ENCODE results near the gene INO80.

The INO80 gene

DNA sequence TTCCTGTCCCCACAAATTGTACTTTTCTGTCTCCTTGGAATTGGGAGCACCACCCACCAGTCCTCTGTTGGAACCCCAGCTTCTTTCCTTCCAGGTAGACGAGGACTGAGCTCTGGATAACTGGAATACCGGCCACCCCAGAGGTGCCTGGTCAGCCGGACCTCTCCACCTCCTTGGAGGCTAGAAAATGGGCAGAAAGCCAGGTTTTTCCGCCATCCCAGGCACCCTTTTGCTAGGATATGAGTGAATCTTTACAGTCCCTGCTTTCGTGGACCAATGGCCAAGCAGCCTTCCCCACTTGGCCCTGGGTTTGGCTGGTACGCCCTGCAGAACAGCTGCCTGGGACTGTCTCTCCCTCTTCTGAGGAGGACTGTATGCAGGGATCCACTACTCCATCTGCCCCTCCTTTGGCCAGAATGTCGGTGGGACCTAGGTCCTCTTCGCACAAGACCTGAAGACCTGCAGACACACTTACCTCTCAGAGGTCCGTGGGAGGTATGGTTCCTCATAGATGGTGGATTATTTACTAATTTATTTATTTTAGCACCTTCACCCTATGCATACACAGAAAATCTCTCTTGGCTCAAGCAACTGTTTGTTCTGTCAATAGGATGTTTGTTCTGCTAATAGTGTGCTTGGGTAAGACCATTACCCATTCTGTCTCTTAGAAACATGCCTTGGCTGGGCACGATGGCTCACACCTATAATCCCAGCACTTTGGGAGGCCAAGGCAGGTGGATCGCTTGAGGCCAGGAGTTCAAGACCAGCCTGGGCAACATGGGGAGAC is 171.4 kb downstream of the INO80 start:
- Histone ChIP-seq H3K36me3 (ENCODE audit: control insufficient read depth, insufficient read depth, low read length) (no peaks in the 10 kb centered on the region), H3K27ac (ENCODE audit: insufficient read depth, low read length, poor library complexity, severe bottlenecking) (no peak overlapping the region), H3K9me3 (ENCODE audit: control insufficient read depth, low read length) (no peaks in the 10 kb centered on the region), H3K27me3 (replicated peaks; ENCODE audit: control insufficient read depth, insufficient read depth, low read length, poor library complexity, severe bottlenecking) (no peaks in the 10 kb centered on the region), H3K4me3 (ENCODE audit: insufficient read depth, low read depth, low read length, poor library complexity, severe bottlenecking) (no peak overlapping the region), H3K4me1 (ENCODE audit: control insufficient read depth, insufficient read depth, low read length, poor library complexity, severe bottlenecking) (peaks cover 20% of the 10 kb centered on the region)
- no peak for DNase-seq

DNA sequence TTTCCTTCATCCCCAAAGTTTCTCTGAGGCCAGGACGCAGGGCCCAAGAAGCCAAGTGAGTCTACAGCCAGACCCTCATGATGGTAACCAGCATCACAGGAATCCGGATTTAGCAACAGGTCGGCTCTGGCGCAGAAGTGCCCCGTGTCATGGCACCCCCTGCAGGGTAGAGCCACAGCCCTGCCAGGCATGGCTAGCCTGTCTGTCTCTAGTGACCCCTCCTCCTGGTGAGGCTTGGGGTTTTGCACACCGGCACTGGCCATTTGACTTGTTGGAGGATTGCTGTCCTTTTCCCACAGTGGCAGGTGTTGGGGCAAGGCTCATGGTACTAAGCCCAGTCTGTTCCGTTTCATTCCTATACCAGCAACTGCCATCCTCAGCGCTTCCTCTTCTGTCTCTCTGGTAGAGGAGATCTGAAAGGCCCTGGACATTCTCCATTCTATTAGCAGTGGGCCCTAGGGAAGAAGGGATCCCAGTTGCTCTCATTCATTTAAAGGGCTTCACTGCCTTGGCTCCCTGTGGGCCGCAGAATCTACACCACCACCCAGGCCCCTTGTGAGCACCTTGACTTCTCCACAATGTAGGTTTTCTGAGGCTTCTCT is 172.2 kb downstream of the INO80 start:
- Histone ChIP-seq H3K4me3 (ENCODE audit: insufficient read depth, low read depth, low read length, poor library complexity, severe bottlenecking) (no peak overlapping the region), H3K27me3 (replicated peaks; ENCODE audit: control insufficient read depth, insufficient read depth, low read length, poor library complexity, severe bottlenecking) (no peaks in the 10 kb centered on the region), H3K36me3 (ENCODE audit: control insufficient read depth, insufficient read depth, low read length) (no peaks in the 10 kb centered on the region), H3K9me3 (ENCODE audit: control insufficient read depth, low read length) (no peaks in the 10 kb centered on the region), H3K4me1 (ENCODE audit: control insufficient read depth, insufficient read depth, low read length, poor library complexity, severe bottlenecking) (peaks cover 20% of the 10 kb centered on the region), H3K27ac (ENCODE audit: insufficient read depth, low read length, poor library complexity, severe bottlenecking) (no peak overlapping the region)
- DNase-seq, result no peak

DNA sequence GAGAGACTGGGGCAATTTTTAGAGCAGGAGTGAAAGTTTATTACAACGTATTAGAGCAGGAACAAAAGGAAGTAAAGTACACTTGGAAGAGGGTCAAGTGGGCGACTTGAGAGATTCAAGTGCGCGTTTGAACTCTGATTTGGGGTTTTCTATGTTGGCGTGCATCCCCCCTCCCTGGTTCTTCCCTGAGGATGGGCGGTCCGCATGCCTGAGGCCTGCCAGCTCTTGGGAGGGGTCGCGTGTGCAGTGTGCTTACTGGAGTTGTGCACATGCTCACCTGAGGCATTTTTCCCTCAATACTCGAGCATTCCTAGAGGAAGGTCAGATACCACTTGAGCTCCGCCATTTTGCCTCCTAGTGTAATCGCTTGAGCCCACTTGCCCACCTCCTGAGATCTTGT is 173.2 kb downstream of the INO80 start:
- H3K27ac ChIP-seq (ENCODE audit: insufficient read depth, low read length, poor library complexity, severe bottlenecking), result no peak overlapping the region
- H3K27me3 ChIP-seq (replicated peaks; ENCODE audit: control insufficient read depth, insufficient read depth, low read length, poor library complexity, severe bottlenecking), result no peaks in the 10 kb centered on the region
- H3K9me3 ChIP-seq (ENCODE audit: control insufficient read depth, low read length), result no peaks in the 10 kb centered on the region
- no peak for DNase-seq
- H3K4me3 ChIP-seq (ENCODE audit: insufficient read depth, low read depth, low read length, poor library complexity, severe bottlenecking), result no peak overlapping the region
- H3K36me3 ChIP-seq (ENCODE audit: control insufficient read depth, insufficient read depth, low read length), result no peaks in the 10 kb centered on the region
- peaks cover 20% of the 10 kb centered on the region for H3K4me1 ChIP-seq (ENCODE audit: control insufficient read depth, insufficient read depth, low read length, poor library complexity, severe bottlenecking)

DNA sequence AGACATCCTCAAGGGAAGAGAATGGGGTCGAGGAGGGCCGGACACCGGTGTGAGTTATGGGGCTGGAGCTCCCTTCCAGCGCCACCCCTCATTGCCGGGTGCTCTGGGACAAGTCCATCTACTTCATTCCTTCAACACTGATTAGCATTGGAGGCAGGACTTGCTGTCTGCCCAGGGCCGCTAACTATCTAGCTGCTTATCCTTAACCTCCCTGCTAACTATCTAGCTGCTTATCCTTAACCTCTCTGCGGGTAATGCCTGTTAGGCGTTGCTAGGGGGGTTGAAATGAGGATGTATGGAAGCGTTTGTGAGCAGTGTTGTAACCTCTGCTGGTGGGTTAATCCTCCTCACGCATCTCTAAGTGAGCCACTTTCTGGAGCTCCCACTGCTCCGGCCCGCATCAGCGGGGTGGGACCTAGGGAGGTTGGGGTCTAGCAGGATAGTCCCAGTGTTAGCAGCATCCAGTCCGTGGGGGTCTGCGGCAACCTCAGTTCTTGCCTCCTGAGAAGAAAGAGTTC is 173.7 kb downstream of the INO80 start:
- H3K27me3 ChIP-seq (replicated peaks; ENCODE audit: control insufficient read depth, insufficient read depth, low read length, poor library complexity, severe bottlenecking), result no peaks in the 10 kb centered on the region
- H3K36me3 ChIP-seq (ENCODE audit: control insufficient read depth, insufficient read depth, low read length), result no peaks in the 10 kb centered on the region
- H3K4me1 ChIP-seq (ENCODE audit: control insufficient read depth, insufficient read depth, low read length, poor library complexity, severe bottlenecking), result peaks cover 20% of the 10 kb centered on the region
- peak overlapping the region; percentile 51 for H3K4me3 ChIP-seq (ENCODE audit: insufficient read depth, low read depth, low read length, poor library complexity, severe bottlenecking)
- DNase-seq, result no peak
- H3K9me3 ChIP-seq (ENCODE audit: control insufficient read depth, low read length), result no peaks in the 10 kb centered on the region
- H3K27ac ChIP-seq (ENCODE audit: insufficient read depth, low read length, poor library complexity, severe bottlenecking), result peak overlapping the region; percentile 32

DNA sequence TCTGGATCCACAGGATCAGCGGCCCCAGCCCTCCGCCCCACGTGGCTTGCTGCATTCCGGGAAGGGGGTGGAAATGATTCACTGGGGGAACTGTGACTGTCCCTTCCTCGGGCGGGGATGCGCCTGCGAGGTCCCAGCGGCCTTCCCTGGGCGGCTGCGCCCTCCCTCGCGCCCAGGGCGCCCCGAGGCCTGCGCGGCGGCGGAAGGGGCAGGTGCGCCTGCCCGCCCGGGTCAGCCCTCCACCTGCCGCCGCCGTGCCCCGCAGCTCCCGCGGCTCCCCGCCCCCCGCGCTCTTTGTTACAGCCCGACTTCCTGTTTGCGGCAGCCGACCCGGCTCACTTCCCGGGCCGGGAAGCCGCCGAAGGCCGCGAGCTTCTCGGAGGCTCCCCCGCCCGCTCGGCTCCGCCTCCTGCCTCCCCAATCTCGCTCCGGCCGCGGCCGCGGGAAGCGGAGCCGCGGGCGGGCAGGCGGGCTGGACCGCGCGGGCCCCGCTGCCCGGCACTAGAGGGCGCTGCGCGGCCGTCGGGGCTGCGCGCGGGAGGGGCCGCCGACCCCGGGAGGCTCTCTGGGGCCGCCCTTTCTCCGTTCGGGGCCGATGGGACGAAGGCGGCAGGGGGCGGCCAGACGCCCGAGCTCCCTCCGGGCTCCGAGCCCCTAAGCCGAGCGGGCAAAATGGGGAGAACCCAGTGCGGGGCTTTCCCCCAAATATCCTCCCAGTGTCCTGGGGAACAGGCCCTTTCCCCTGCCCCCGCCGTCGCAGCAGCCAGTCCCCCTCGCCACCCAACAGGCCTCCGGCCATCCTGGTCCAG is 174.3 kb downstream of the INO80 start:
- H3K4me3 ChIP-seq (ENCODE audit: insufficient read depth, low read depth, low read length, poor library complexity, severe bottlenecking), result peak overlapping the region; percentile 51

DNA sequence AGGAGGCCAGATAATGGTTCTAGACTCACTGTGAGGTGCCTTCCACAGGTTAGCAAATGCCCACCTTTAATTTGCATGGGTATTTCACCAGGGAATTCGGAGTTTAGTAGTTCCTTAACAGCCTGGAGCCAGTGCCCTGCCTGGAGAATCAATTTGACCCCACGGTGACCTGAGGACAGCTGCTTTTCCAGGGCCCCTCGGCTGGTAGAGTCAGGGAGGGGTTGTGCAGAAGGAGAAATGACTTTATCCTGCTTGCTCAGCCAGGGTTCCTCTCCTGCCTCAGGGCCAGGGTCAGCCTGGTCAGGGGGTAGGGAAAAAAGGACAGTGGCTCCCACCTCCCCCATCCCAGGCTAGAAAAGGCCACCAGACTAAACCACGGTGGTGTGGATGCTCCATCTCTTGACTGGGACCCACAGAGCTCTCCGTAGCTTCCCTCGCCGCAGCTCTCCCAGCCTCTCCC is 175.0 kb downstream of the INO80 start:
- Histone ChIP-seq H3K27ac (ENCODE audit: insufficient read depth, low read length, poor library complexity, severe bottlenecking) (peak overlapping the region; percentile 6), H3K9me3 (ENCODE audit: control insufficient read depth, low read length) (no peaks in the 10 kb centered on the region), H3K4me3 (ENCODE audit: insufficient read depth, low read depth, low read length, poor library complexity, severe bottlenecking) (no peak overlapping the region), H3K27me3 (replicated peaks; ENCODE audit: control insufficient read depth, insufficient read depth, low read length, poor library complexity, severe bottlenecking) (no peaks in the 10 kb centered on the region), H3K4me1 (ENCODE audit: control insufficient read depth, insufficient read depth, low read length, poor library complexity, severe bottlenecking) (peaks cover 20% of the 10 kb centered on the region), H3K36me3 (ENCODE audit: control insufficient read depth, insufficient read depth, low read length) (no peaks in the 10 kb centered on the region)
- DNase-seq, result no peak

More for the DNA sequence above, 174.3 kb downstream of the INO80 start:
- Histone ChIP-seq H3K36me3 (ENCODE audit: control insufficient read depth, insufficient read depth, low read length) (no peaks in the 10 kb centered on the region), H3K9me3 (ENCODE audit: control insufficient read depth, low read length) (no peaks in the 10 kb centered on the region), H3K27ac (ENCODE audit: insufficient read depth, low read length, poor library complexity, severe bottlenecking) (peak overlapping the region; percentile 32), H3K4me1 (ENCODE audit: control insufficient read depth, insufficient read depth, low read length, poor library complexity, severe bottlenecking) (peaks cover 20% of the 10 kb centered on the region), H3K27me3 (replicated peaks; ENCODE audit: control insufficient read depth, insufficient read depth, low read length, poor library complexity, severe bottlenecking) (no peaks in the 10 kb centered on the region)
- peak; percentile 52 to 63 (median 53) for DNase-seq

DNA sequence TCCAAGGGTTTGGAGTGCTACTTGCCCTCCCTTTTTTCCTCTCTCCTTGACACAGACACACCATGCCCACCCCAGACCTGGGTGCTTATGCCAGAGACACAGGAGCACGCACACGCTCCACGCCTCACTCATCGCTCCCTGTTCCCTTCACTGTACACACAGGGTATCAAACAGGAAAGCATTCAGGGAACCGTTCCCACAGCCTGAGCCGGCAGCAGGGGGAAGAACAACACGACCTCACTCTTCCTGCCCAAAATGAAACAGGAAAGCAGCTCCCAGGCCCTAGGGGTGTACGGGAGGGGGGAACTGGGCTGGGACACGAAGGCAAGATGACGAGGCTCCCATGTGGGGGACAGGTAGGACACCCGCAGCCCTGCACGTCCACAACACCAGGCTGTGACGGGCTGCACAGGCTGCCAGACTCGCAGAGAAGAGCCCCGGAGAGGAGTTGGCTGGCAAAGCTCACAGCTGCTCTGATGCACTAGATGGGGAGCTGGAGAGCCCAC is 175.7 kb downstream of the INO80 start:
- no peaks in the 10 kb centered on the region for H3K9me3 ChIP-seq (ENCODE audit: control insufficient read depth, low read length)
- no peaks in the 10 kb centered on the region for H3K36me3 ChIP-seq (ENCODE audit: control insufficient read depth, insufficient read depth, low read length)
- H3K4me1 ChIP-seq (ENCODE audit: control insufficient read depth, insufficient read depth, low read length, poor library complexity, severe bottlenecking), result peaks cover 20% of the 10 kb centered on the region
- H3K27me3 ChIP-seq (replicated peaks; ENCODE audit: control insufficient read depth, insufficient read depth, low read length, poor library complexity, severe bottlenecking), result no peaks in the 10 kb centered on the region
- peak overlapping the region; percentile 4 for H3K27ac ChIP-seq (ENCODE audit: insufficient read depth, low read length, poor library complexity, severe bottlenecking)
- no peak for DNase-seq
- H3K4me3 ChIP-seq (ENCODE audit: insufficient read depth, low read depth, low read length, poor library complexity, severe bottlenecking), result no peak overlapping the region

DNA sequence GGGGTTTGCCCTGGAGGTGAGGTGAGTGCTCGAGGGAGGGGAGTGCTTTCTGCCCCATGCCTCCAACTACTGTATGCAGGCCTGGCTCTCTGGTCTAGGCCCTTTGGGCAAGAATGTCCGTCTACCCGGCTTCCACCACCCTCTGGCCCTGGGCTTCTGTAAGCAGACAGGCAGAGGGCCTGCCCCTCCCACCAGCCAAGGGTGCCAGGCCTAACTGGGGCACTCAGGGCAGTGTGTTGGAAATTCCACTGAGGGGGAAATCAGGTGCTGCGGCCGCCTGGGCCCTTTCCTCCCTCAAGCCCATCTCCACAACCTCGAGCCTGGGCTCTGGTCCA is 177.6 kb downstream of the INO80 start:
- H3K4me3 ChIP-seq (ENCODE audit: insufficient read depth, low read depth, low read length, poor library complexity, severe bottlenecking), result no peak overlapping the region
- no peaks in the 10 kb centered on the region for H3K36me3 ChIP-seq (ENCODE audit: control insufficient read depth, insufficient read depth, low read length)
- peaks cover 17% of the 10 kb centered on the region for H3K4me1 ChIP-seq (ENCODE audit: control insufficient read depth, insufficient read depth, low read length, poor library complexity, severe bottlenecking)
- no peaks in the 10 kb centered on the region for H3K9me3 ChIP-seq (ENCODE audit: control insufficient read depth, low read length)
- H3K27ac ChIP-seq (ENCODE audit: insufficient read depth, low read length, poor library complexity, severe bottlenecking), result no peak overlapping the region
- H3K27me3 ChIP-seq (replicated peaks; ENCODE audit: control insufficient read depth, insufficient read depth, low read length, poor library complexity, severe bottlenecking), result no peaks in the 10 kb centered on the region
- no peak for DNase-seq

DNA sequence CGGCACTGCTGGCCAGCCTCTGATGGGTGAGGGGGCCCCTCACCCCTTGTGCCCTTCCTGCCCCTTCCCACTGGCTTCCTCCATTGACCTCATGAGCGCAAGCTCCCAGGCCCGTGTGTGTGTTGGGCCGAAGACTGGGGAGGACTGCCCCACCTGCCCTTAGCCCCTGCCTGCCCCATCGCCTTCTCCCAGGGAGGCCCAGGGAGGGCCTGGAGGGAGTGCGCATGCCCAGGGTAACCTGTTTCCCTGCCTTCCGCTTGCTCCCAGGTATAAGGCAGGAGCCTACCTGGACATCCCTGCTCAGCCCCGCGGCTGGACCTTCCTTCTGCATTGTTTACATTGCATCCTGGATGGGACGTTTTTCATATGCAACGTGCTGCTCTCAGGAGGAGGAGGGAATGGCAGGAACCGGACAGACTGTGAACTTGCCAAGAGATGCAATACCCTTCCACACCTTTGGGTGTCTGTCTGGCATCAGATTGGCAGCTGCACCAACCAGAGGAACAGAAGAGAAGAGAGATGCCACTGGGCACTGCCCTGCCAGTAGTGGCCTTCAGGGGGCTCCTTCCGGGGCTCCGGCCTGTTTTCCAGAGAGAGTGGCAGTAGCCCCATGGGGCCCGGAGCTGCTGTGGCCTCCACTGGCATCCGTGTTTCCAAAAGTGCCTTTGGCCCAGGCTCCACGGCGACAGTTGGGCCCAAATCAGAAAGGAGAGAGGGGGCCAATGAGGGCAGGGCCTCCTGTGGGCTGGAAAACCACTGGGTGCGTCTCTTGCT is 178.1 kb downstream of the INO80 start:
- DNase-seq, result no peak
- Histone ChIP-seq H3K4me3 (ENCODE audit: insufficient read depth, low read depth, low read length, poor library complexity, severe bottlenecking) (no peak overlapping the region), H3K27me3 (replicated peaks; ENCODE audit: control insufficient read depth, insufficient read depth, low read length, poor library complexity, severe bottlenecking) (no peaks in the 10 kb centered on the region), H3K9me3 (ENCODE audit: control insufficient read depth, low read length) (no peaks in the 10 kb centered on the region), H3K4me1 (ENCODE audit: control insufficient read depth, insufficient read depth, low read length, poor library complexity, severe bottlenecking) (peaks cover 11% of the 10 kb centered on the region), H3K36me3 (ENCODE audit: control insufficient read depth, insufficient read depth, low read length) (no peaks in the 10 kb centered on the region), H3K27ac (ENCODE audit: insufficient read depth, low read length, poor library complexity, severe bottlenecking) (no peak overlapping the region)

Data from effector memory CD4-positive, alpha-beta T cell (primary cell).